Nephron progenitor cell (in vitro differentiated cells): Measurements from ENCODE around the gene CYP27A1.

Experiments
- DNase-seq: peaks from one replicate; pipeline ENCODE4 v3.0.0; 2021
- H3K27ac Mint-ChIP-seq: 2 replicates; pipeline ENCODE4 v1.8.0; 2021; ENCODE audit warnings: mild to moderate bottlenecking, moderate library complexity, mixed read lengths
- H3K27me3 Mint-ChIP-seq: 2 replicates; pipeline ENCODE4 v1.8.0; 2021; ENCODE audit warnings: mild to moderate bottlenecking, low read depth, mixed read lengths; ENCODE audit not compliant: poor library complexity
- H3K36me3 Mint-ChIP-seq: 2 replicates; pipeline ENCODE4 v1.8.0; 2021; ENCODE audit warnings: low read depth, mixed read lengths
- H3K4me1 Mint-ChIP-seq: 2 replicates; pipeline ENCODE4 v1.8.0; 2021; ENCODE audit warnings: mixed read lengths
- H3K4me3 Mint-ChIP-seq: 2 replicates; pipeline ENCODE4 v1.8.0; 2021; ENCODE audit warnings: mild to moderate bottlenecking, moderate library complexity, mixed read lengths
- H3K9me3 Mint-ChIP-seq: 2 replicates; pipeline ENCODE4 v1.8.0; 2021; ENCODE audit warnings: mild to moderate bottlenecking, moderate library complexity, mixed read lengths
- TF ChIP-seq, protein P1 (sequence below): fragments of 200-600 bp; sonication (generic); IDR thresholded peaks from 2 replicates; pipeline ENCODE4 v1.5.0; 2021; ENCODE audit warnings: antibody characterized with exemption

CYP27A1 gene

DNA sequence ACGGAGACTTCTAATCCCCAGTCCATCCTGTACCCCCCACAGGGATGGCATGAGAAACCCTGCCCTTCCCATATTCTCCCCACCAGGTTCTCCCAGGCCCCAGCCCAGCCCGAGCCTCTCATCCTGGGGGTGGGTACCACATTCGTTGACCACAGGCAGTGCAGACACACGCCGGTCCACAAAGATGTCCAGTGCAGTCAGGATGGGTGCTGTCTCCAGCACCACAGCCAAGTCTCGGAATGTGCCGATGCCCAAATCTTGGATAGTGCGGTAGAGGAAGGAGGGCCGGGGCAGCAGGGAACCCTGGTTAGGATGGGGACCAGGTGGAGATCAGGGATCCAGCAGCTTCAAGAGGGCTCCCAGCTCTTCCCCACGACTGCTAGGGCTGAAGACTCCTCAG is 44.8 kb downstream of the CYP27A1 start:
- Mint-ChIP-seq H3K4me1 (no peaks in the 10 kb centered on the region), H3K27ac (no peak overlapping the region), H3K27me3 (peaks cover 48% of the 10 kb centered on the region), H3K36me3 (no peaks in the 10 kb centered on the region), H3K9me3 (no peaks in the 10 kb centered on the region), H3K4me3 (no peak overlapping the region)
- DNase-seq, result no peak
- TF ChIP-seq, protein P1, sequence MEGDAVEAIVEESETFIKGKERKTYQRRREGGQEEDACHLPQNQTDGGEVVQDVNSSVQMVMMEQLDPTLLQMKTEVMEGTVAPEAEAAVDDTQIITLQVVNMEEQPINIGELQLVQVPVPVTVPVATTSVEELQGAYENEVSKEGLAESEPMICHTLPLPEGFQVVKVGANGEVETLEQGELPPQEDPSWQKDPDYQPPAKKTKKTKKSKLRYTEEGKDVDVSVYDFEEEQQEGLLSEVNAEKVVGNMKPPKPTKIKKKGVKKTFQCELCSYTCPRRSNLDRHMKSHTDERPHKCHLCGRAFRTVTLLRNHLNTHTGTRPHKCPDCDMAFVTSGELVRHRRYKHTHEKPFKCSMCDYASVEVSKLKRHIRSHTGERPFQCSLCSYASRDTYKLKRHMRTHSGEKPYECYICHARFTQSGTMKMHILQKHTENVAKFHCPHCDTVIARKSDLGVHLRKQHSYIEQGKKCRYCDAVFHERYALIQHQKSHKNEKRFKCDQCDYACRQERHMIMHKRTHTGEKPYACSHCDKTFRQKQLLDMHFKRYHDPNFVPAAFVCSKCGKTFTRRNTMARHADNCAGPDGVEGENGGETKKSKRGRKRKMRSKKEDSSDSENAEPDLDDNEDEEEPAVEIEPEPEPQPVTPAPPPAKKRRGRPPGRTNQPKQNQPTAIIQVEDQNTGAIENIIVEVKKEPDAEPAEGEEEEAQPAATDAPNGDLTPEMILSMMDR, result no peak

DNA sequence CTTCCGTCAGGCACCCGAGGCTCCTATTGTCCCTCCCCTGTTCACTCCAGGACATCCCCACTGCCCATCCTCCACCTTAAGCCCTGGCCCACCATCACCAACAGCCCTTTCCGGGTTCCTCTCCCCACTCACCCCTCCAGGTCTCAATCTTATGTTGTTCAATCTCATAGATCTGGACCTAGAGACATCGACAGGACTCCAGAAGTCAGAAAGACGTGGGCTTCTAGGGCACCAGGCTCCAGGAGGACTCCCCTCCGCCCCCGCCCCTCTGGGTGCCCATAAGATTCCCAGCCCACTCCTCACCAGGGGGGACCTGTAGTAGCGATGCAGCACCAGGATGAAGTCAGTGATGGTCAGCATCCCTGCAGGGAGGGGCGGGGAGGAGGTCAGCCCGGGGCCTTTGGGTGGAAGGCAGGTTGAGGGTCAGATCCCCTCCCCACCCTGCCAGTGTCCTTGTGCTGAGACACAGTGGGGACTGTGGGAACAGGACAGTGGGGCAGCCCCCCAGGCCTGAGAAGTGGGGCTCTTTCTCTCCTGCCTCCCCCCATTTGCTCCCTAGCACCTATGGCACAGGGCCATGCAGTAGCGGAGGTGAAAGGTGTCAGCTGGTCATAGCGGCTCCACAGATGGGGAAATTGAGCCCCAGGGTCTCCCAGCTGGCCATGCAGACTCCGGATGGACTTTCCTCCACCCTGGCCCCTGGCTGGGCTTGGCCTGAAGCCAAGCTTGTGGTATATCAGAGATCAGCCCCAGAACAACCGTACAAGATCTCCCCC is 45.9 kb downstream of the CYP27A1 start:
- no peaks in the 10 kb centered on the region for H3K9me3 Mint-ChIP-seq
- H3K36me3 Mint-ChIP-seq, result no peaks in the 10 kb centered on the region
- TF ChIP-seq, protein P1, result no peak
- no peaks in the 10 kb centered on the region for H3K4me1 Mint-ChIP-seq
- no peak for DNase-seq
- no peak overlapping the region for H3K4me3 Mint-ChIP-seq
- H3K27ac Mint-ChIP-seq, result no peak overlapping the region
- H3K27me3 Mint-ChIP-seq, result peaks cover 49% of the 10 kb centered on the region

DNA sequence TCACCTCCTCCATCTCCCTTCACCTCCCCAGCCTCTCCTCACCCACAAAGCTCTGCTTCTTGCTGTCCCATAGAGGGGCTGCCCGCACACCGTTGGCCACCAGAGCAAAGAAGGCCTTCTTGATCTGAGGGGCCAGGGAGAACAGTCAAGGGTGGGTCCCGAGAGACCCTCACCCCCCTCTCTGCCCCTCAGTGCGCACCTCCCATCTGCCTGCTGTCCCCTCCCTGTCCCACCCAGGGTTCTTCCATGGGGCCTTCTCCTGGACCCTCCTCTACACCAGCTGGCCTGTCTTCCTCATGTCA is 46.5 kb downstream of the CYP27A1 start:
- no peak overlapping the region for H3K27ac Mint-ChIP-seq
- no peaks in the 10 kb centered on the region for H3K36me3 Mint-ChIP-seq
- H3K9me3 Mint-ChIP-seq, result no peaks in the 10 kb centered on the region
- DNase-seq, result no peak
- H3K4me3 Mint-ChIP-seq, result no peak overlapping the region
- H3K4me1 Mint-ChIP-seq, result no peaks in the 10 kb centered on the region
- H3K27me3 Mint-ChIP-seq, result peaks cover 54% of the 10 kb centered on the region
- TF ChIP-seq, protein P1, result no peak

DNA sequence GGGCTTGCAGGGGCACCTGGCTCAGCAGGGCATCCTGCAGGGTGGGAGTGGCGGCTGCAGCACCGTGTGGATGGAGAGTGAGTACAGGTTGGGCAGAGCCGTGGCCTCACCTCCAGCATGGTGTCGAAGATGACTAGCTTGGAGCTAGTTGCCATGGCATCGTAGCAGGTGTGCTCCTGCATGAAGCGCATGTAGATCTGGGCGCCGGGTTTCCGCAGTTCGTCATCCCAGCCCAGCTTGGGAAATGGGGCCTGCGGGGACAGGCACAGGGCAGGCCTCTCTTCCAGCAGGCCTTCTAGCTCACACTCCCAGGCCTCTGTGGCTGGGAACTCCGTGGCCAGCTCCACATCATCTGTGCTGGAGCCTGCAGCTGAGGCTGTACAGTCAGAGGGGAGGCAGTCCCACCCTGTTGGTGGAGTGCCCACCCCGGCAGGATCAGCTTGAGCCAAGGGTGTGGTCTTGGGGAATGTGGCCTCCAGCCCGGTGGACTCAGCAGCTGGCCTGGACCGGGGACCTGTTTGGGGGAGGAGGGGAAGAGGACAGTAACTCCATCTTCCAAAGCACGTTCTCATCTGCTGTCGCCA is 48.0 kb downstream of the CYP27A1 start:
- TF ChIP-seq, protein P1, result no peak
- Mint-ChIP-seq H3K27me3 (peaks cover 59% of the 10 kb centered on the region), H3K36me3 (no peaks in the 10 kb centered on the region), H3K27ac (no peak overlapping the region), H3K4me3 (no peak overlapping the region), H3K9me3 (no peaks in the 10 kb centered on the region), H3K4me1 (peaks cover 6% of the 10 kb centered on the region)
- no peak for DNase-seq

DNA sequence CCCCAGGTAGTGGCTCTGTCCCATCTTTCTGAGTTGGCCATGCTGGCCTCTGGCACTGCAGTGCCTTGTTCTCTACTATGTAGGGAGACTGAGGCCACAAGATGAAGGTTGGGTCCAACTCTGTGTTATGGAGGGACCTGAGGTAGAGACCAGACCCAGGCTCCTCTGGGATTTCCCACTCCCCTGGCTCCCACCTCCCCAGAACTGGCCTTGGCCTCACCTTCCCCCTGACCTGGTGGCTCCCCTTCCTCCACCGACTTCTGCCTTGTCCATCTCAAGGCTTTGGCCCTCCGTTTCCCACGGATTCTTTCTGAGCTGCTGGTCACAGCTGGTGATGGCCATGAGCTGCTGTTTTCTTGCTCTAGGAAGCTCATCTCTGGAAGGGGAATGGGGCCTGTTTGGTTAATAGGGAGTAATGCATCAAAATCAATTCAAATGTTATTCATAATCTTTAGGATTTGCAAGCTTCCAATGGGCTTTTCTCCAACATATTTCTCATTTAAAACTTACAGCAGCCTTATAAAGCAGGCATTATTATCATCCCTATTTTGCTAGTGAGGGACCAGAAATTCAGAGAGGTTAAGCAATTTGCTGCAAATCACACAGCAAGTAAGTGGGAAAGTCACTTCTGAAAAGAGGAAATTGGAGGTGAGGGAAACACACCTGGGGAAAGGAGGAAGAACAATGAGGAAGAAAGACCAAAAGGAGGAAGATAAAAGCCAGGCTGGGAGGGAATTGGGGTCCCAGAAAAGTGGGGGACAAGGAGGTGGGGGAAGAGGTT is 48.8 kb downstream of the CYP27A1 start:
- peaks cover 56% of the 10 kb centered on the region for H3K27me3 Mint-ChIP-seq
- no peak overlapping the region for H3K4me3 Mint-ChIP-seq
- H3K4me1 Mint-ChIP-seq, result peaks cover 7% of the 10 kb centered on the region
- no peaks in the 10 kb centered on the region for H3K36me3 Mint-ChIP-seq
- TF ChIP-seq, protein P1, result no peak
- H3K27ac Mint-ChIP-seq, result no peak overlapping the region
- DNase-seq, result no peak
- no peaks in the 10 kb centered on the region for H3K9me3 Mint-ChIP-seq
